ENCODE measurements around the gene SLIT3. TPM values are rescaled to one million over a fixed set of nuclear protein-coding genes. Genes with fewer than 3 reads are reported as not detected.

Gene SLIT3
- total RNA-seq, 1 experiment from 2014 or later = not detected

- ChIA-PET CTCF (no interaction called here), POLR2A (ENCODE audit: unreplicated experiment) (no interaction called here)
- no peak for DNase-seq
These were observed 641.6 kb downstream of the SLIT3 start for GRCh38 chr5:168659286-168659847.

GRCh38 chr5:168658394-168658793, 642.5 kb downstream of the SLIT3 start:
- POLR2A ChIA-PET (ENCODE audit: unreplicated experiment) = no interaction called here
- intact Hi-C loops (cut with micrococcal nuclease; ENCODE audit: unreplicated experiment) = no loop called here
- Histone ChIP-seq H3K27ac (no peak overlapping the region), H3K79me2 (ENCODE audit: low read depth) (no peaks in the 10 kb centered on the region), H3K4me2 (no peak overlapping the region), H3K4me3 (no peak overlapping the region), H3K27me3 (ENCODE audit: insufficient read depth, low read depth) (peaks cover 9% of the 10 kb centered on the region), H2AFZ (no peak overlapping the region), H3K4me1 (replicated peaks; ENCODE audit: insufficient read depth) (no peaks in the 10 kb centered on the region), H3K36me3 (ENCODE audit: low read depth) (no peaks in the 10 kb centered on the region), H3F3A (ENCODE audit: insufficient read depth, low read depth) (no peaks in the 10 kb centered on the region), H4K20me1 (ENCODE audit: insufficient read depth) (no peaks in the 10 kb centered on the region), H3K9me3 (ENCODE audit: insufficient read depth, low read depth) (no peaks in the 10 kb centered on the region), H3K9me2 (ENCODE audit: insufficient read depth) (no peaks in the 10 kb centered on the region)
- DNase-seq = no peak
- TF ChIP-seq CTCF (conservative IDR thresholded peaks at IDR 0.05) (no peak), EZH2 (IDR thresholded peaks at IDR 0.05; ENCODE audit: low read depth) (no peak)
- no TSS peak for BruUV-seq (replicated peaks)
- CTCF ChIA-PET = no interaction called here

More at GRCh38 chr5:168659286-168659847, 641.6 kb downstream of the SLIT3 start:
- no peaks in the 10 kb centered on the region for H3K9me2 ChIP-seq (ENCODE audit: insufficient read depth)
- TF ChIP-seq CTCF (conservative IDR thresholded peaks at IDR 0.05) (no peak), EZH2 (IDR thresholded peaks at IDR 0.05; ENCODE audit: low read depth) (no peak)
- intact Hi-C loops (cut with micrococcal nuclease; ENCODE audit: unreplicated experiment) = no loop called here
- H3K4me3 ChIP-seq = no peak overlapping the region
- H4K20me1 ChIP-seq (ENCODE audit: insufficient read depth) = no peaks in the 10 kb centered on the region
- H3K79me2 ChIP-seq (ENCODE audit: low read depth) = no peaks in the 10 kb centered on the region
- no peaks in the 10 kb centered on the region for H3K36me3 ChIP-seq (ENCODE audit: low read depth)
- no peak overlapping the region for H2AFZ ChIP-seq
- H3K27me3 ChIP-seq (ENCODE audit: insufficient read depth, low read depth) = peaks cover 9% of the 10 kb centered on the region
- no peak overlapping the region for H3K4me2 ChIP-seq
- no peak overlapping the region for H3K27ac ChIP-seq
- no peaks in the 10 kb centered on the region for H3F3A ChIP-seq (ENCODE audit: insufficient read depth, low read depth)
- H3K9me3 ChIP-seq (ENCODE audit: insufficient read depth, low read depth) = no peaks in the 10 kb centered on the region
- no TSS peak for BruUV-seq (replicated peaks)
- no peaks in the 10 kb centered on the region for H3K4me1 ChIP-seq (replicated peaks; ENCODE audit: insufficient read depth)

- Histone ChIP-seq H3K79me2 (ENCODE audit: low read depth) (no peaks in the 10 kb centered on the region), H3K36me3 (ENCODE audit: low read depth) (no peaks in the 10 kb centered on the region), H3K4me1 (replicated peaks; ENCODE audit: insufficient read depth) (no peaks in the 10 kb centered on the region), H3F3A (ENCODE audit: insufficient read depth, low read depth) (no peaks in the 10 kb centered on the region), H3K27me3 (ENCODE audit: insufficient read depth, low read depth) (no peaks in the 10 kb centered on the region), H3K9me3 (ENCODE audit: insufficient read depth, low read depth) (no peaks in the 10 kb centered on the region), H3K4me3 (no peak overlapping the region), H4K20me1 (ENCODE audit: insufficient read depth) (no peaks in the 10 kb centered on the region), H3K9me2 (ENCODE audit: insufficient read depth) (no peaks in the 10 kb centered on the region), H2AFZ (no peak overlapping the region), H3K4me2 (no peak overlapping the region), H3K27ac (no peak overlapping the region)
- no TSS peak for BruUV-seq (replicated peaks)
- CTCF ChIA-PET = no interaction called here
- TF ChIP-seq CTCF (conservative IDR thresholded peaks at IDR 0.05) (no peak), EZH2 (IDR thresholded peaks at IDR 0.05; ENCODE audit: low read depth) (no peak)
- DNase-seq = no peak
- POLR2A ChIA-PET (ENCODE audit: unreplicated experiment) = interaction anchor here (0.6 kb wide), 1 partner anchor 54 kb away, joined by 3 read pairs; no protein-coding TSS in a partner anchor
- intact Hi-C loops (cut with micrococcal nuclease; ENCODE audit: unreplicated experiment) = no loop called here
These were observed 644.3 kb downstream of the SLIT3 start for GRCh38 chr5:168656633-168657032.

Data from PC-9 (cell line).